PC-9 (cell line): Measurements from ENCODE around the gene ADORA1.

ENCODE experiments used
- EZH2 ChIP-seq: fragments of 200-600 bp; sonication (generic); IDR thresholded peaks from 2 replicates; pipeline ENCODE4 v1.8.0; 2017; ENCODE audit warnings: antibody characterized with exemption, low read depth
- TF ChIP-seq, protein P1 (sequence below): fragments of 200-600 bp; sonication (generic); conservative IDR thresholded peaks from 2 replicates; pipeline ENCODE4 v1.6.1; 2017; ENCODE audit warnings: mixed run types, antibody characterized with exemption, mild to moderate bottlenecking, moderate library complexity

DNA sequence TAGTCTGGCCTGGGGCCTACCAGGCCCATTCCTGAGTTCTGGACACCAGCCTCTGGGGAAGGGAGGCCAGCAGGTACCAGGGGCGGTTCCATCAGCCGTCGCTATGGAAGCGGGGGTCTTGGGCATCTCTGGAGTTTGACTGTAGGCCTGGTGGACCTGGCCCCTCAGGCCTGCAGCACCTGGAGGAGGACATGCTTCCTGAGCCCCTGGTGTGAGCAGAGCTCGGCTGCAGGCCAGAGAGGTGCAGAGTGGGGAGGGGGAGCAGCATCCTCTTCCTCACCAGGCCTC is 40.3 kb downstream of the ADORA1 start:
- TF ChIP-seq, protein P1, sequence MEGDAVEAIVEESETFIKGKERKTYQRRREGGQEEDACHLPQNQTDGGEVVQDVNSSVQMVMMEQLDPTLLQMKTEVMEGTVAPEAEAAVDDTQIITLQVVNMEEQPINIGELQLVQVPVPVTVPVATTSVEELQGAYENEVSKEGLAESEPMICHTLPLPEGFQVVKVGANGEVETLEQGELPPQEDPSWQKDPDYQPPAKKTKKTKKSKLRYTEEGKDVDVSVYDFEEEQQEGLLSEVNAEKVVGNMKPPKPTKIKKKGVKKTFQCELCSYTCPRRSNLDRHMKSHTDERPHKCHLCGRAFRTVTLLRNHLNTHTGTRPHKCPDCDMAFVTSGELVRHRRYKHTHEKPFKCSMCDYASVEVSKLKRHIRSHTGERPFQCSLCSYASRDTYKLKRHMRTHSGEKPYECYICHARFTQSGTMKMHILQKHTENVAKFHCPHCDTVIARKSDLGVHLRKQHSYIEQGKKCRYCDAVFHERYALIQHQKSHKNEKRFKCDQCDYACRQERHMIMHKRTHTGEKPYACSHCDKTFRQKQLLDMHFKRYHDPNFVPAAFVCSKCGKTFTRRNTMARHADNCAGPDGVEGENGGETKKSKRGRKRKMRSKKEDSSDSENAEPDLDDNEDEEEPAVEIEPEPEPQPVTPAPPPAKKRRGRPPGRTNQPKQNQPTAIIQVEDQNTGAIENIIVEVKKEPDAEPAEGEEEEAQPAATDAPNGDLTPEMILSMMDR, result no peak
- TF ChIP-seq EZH2, result no peak
